ENCODE results near the gene TAOK3.

The TAOK3 gene

DNA sequence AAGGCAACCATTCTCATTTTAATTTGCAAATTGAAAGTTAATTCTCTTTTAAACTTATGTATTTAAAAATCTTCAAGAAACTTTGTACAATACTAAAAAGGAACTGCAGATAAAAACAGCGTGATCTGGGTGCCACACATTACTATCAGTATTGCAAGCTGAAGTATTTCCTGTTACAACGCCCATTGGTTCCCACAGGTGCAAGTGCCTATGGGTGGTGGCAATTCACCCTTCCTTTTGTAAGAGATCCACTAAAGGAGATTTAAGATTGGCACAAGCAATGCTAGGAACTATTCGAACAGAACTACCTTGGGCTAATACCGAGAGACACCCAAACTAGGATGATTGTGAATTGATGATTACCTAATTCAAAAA is 13.2 kb downstream of the TAOK3 start:
- Histone ChIP-seq H3F3A (ENCODE audit: insufficient read depth, low read length) (no peaks in the 10 kb centered on the region), H3K4me3 (ENCODE audit: low read length) (no peak overlapping the region), H3K9me3 (replicated peaks; ENCODE audit: insufficient read depth, low read length) (no peaks in the 10 kb centered on the region), H3K36me3 (replicated peaks; ENCODE audit: insufficient read depth, low read length) (no peaks in the 10 kb centered on the region), H3K9ac (ENCODE audit: low read length) (no peak overlapping the region), H3K27ac (ENCODE audit: low read length) (no peak overlapping the region), H2AFZ (ENCODE audit: low read length) (no peak overlapping the region), H3K4me1 (ENCODE audit: low read length) (no peaks in the 10 kb centered on the region), H3K27me3 (replicated peaks; ENCODE audit: insufficient read depth, low read length) (no peaks in the 10 kb centered on the region), H4K20me1 (ENCODE audit: insufficient read depth, low read length) (no peaks in the 10 kb centered on the region), H3K4me2 (ENCODE audit: low read depth, low read length) (no peak overlapping the region), H3K9me2 (replicated peaks; ENCODE audit: insufficient read depth, low read length) (no peaks in the 10 kb centered on the region), H3K79me2 (ENCODE audit: low read length) (no peaks in the 10 kb centered on the region)
- DNase-seq: no peak
- TF ChIP-seq, protein P1, sequence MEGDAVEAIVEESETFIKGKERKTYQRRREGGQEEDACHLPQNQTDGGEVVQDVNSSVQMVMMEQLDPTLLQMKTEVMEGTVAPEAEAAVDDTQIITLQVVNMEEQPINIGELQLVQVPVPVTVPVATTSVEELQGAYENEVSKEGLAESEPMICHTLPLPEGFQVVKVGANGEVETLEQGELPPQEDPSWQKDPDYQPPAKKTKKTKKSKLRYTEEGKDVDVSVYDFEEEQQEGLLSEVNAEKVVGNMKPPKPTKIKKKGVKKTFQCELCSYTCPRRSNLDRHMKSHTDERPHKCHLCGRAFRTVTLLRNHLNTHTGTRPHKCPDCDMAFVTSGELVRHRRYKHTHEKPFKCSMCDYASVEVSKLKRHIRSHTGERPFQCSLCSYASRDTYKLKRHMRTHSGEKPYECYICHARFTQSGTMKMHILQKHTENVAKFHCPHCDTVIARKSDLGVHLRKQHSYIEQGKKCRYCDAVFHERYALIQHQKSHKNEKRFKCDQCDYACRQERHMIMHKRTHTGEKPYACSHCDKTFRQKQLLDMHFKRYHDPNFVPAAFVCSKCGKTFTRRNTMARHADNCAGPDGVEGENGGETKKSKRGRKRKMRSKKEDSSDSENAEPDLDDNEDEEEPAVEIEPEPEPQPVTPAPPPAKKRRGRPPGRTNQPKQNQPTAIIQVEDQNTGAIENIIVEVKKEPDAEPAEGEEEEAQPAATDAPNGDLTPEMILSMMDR (IDR thresholded peaks at IDR 0.05; ENCODE audit: low read length): no peak
- TF ChIP-seq EZH2 (optimal IDR thresholded peaks at IDR 0.05; ENCODE audit: low read depth, low read length): no peak
- no peak for TF ChIP-seq EZH2phosphoT487 (IDR thresholded peaks at IDR 0.05; ENCODE audit: low read length)

DNA sequence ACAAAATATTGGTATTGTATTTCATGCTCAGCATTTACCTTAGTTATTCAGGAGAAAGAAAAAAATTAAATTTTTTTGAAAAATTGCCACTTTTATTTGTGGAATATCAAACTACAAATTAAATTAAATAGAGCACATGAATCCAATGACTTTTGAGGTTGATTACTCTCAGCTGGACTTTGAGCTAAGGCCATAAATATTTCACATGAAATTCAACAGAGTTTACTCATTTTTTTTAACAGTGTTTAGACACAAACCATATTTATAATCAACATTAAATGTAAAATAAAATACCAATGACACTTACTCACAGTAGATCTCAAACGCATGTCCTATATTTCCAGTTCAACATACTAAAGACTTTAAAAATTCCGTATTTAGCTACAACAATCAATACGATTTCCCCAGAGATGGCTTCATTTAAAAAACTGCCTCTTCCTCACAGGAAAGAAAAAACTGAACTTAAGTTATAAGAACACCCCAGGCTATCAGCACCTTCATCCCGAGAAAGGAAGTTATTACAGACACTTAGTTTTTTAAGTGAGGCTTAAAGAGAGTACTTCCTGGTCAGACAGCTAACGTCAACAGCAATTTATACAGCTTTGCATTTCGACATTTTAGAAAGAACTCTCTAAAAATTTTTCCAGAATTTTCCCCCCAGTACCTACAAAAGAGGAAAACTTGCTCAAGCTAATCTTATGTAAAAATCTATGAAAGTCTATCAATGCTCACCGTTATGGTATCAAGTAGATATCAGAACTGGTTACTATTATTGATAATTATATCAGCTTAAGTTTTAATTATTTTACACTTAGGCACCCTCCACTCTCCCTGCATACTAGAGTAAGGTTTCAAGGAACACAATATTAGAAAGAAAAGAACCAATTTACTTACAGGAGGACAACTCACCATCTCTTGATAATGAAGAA is 13.8 kb downstream of the TAOK3 start:
- Histone ChIP-seq H3K9ac (ENCODE audit: low read length) (no peak overlapping the region), H3K79me2 (ENCODE audit: low read length) (no peaks in the 10 kb centered on the region), H3K4me1 (ENCODE audit: low read length) (no peaks in the 10 kb centered on the region), H3F3A (ENCODE audit: insufficient read depth, low read length) (no peaks in the 10 kb centered on the region), H3K27ac (ENCODE audit: low read length) (no peak overlapping the region), H3K4me3 (ENCODE audit: low read length) (no peak overlapping the region), H3K4me2 (ENCODE audit: low read depth, low read length) (no peak overlapping the region), H3K9me2 (replicated peaks; ENCODE audit: insufficient read depth, low read length) (no peaks in the 10 kb centered on the region), H3K27me3 (replicated peaks; ENCODE audit: insufficient read depth, low read length) (no peaks in the 10 kb centered on the region), H3K9me3 (replicated peaks; ENCODE audit: insufficient read depth, low read length) (no peaks in the 10 kb centered on the region), H2AFZ (ENCODE audit: low read length) (no peak overlapping the region), H3K36me3 (replicated peaks; ENCODE audit: insufficient read depth, low read length) (no peaks in the 10 kb centered on the region), H4K20me1 (ENCODE audit: insufficient read depth, low read length) (no peaks in the 10 kb centered on the region)
- DNase-seq: no peak
- TF ChIP-seq EZH2 (optimal IDR thresholded peaks at IDR 0.05; ENCODE audit: low read depth, low read length) (no peak), EZH2phosphoT487 (IDR thresholded peaks at IDR 0.05; ENCODE audit: low read length) (no peak)
- TF ChIP-seq, protein P1 (IDR thresholded peaks at IDR 0.05; ENCODE audit: low read length): no peak

DNA sequence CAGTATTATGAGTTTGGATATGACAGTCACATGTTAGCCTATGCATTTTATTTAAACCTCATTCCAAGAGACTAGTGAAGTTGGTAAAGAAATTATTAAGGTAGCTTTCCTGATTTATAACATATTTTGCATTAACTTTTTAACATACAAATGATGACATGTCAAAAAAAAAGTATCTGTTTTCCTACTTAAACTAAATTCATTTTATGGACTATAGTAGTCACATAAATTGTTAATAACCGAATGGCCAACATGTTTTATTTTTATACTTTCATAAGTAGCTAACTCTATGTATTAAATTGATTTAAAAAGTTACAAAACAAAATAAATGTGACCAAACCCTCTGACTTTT is 14.7 kb downstream of the TAOK3 start:
- Histone ChIP-seq H3F3A (ENCODE audit: insufficient read depth, low read length) (no peaks in the 10 kb centered on the region), H3K4me3 (ENCODE audit: low read length) (no peak overlapping the region), H3K36me3 (replicated peaks; ENCODE audit: insufficient read depth, low read length) (no peaks in the 10 kb centered on the region), H3K9me2 (replicated peaks; ENCODE audit: insufficient read depth, low read length) (no peaks in the 10 kb centered on the region), H3K9ac (ENCODE audit: low read length) (no peak overlapping the region), H3K79me2 (ENCODE audit: low read length) (no peaks in the 10 kb centered on the region), H3K4me1 (ENCODE audit: low read length) (no peaks in the 10 kb centered on the region), H3K9me3 (replicated peaks; ENCODE audit: insufficient read depth, low read length) (no peaks in the 10 kb centered on the region), H3K4me2 (ENCODE audit: low read depth, low read length) (no peak overlapping the region), H3K27ac (ENCODE audit: low read length) (no peak overlapping the region), H2AFZ (ENCODE audit: low read length) (no peak overlapping the region), H3K27me3 (replicated peaks; ENCODE audit: insufficient read depth, low read length) (no peaks in the 10 kb centered on the region), H4K20me1 (ENCODE audit: insufficient read depth, low read length) (no peaks in the 10 kb centered on the region)
- no peak for DNase-seq
- TF ChIP-seq EZH2phosphoT487 (IDR thresholded peaks at IDR 0.05; ENCODE audit: low read length) (no peak), EZH2 (optimal IDR thresholded peaks at IDR 0.05; ENCODE audit: low read depth, low read length) (no peak)
